Stomach smooth muscle (tissue), 2 donors: ENCODE results near the gene CLIC3.

Experiments used
- H3K27ac ChIP-seq: one replicate; pipeline ENCODE4 v1.7.0; 2013; ENCODE audit warnings: mild to moderate bottlenecking, low read length, inconsistent platforms
- H3K27me3 ChIP-seq, 2 donors: one replicate each; pipeline ENCODE4 v1.7.0; 2013; ENCODE audit warnings: low read length in 2 of 2; ENCODE audit not compliant: insufficient read depth in 2 of 2, control insufficient read depth in 1 of 2
- H3K36me3 ChIP-seq, 2 donors: one replicate each; pipeline ENCODE4 v1.7.0; 2013; ENCODE audit warnings: low read length in 2 of 2; ENCODE audit not compliant: control insufficient read depth in 2 of 2, insufficient read depth in 2 of 2
- H3K4me1 ChIP-seq: one replicate; pipeline ENCODE4 v1.7.0; 2013; ENCODE audit warnings: low read length; ENCODE audit not compliant: control insufficient read depth, insufficient read depth
- H3K4me3 ChIP-seq, 2 donors: one replicate each; pipeline ENCODE4 v1.7.0; 2013; ENCODE audit warnings: low read length in 2 of 2
- H3K9ac ChIP-seq, 2 donors: one replicate each; pipeline ENCODE4 v1.7.0; 2013; ENCODE audit warnings: low read length in 2 of 2, mild to moderate bottlenecking in 1 of 2
- H3K9me3 ChIP-seq, 2 donors: one replicate each; pipeline ENCODE4 v1.7.0; 2013; ENCODE audit warnings: low read length in 2 of 2; ENCODE audit not compliant: control insufficient read depth in 2 of 2
- donor health status: healthy.
- donor health status: Pancreatic carcinoma.

CLIC3 gene

DNA sequence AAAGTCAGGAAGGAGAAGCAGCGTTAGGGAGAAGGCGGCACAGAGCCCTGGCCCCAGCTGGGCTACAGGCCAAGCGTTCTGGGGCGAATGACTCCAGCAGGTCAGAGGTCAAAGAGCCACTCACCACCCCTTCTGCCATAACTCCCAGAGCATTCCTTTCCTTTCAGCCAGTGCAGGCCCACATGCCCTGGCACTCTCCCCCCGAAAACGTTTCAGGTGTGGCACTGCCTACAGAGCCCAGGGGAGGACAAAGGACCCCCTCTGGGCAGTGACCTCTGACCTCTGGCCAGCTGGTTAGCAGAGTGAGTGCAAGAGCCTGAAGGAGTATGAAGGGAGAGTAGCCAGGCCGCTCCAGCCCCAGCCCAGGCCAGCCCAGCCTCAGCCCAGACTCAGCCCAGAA, 26.8 kb upstream of the CLIC3 start:
- no peaks in the 10 kb centered on the region for H3K9me3 ChIP-seq
- peaks cover 20% of the 10 kb centered on the region for H3K4me1 ChIP-seq
- no peaks in the 10 kb centered on the region for H3K27me3 ChIP-seq
- no peak overlapping the region for H3K27ac ChIP-seq
- no peak overlapping the region for H3K9ac ChIP-seq
- H3K36me3 ChIP-seq = no peaks in the 10 kb centered on the region
- H3K4me3 ChIP-seq = no peak overlapping the region

- Histone ChIP-seq H3K4me1 (peaks cover 20% of the 10 kb centered on the region), H3K27me3 (no peaks in the 10 kb centered on the region), H3K36me3 (no peaks in the 10 kb centered on the region), H3K4me3 (no peak overlapping the region), H3K9me3 (no peaks in the 10 kb centered on the region), H3K9ac (no peak overlapping the region), H3K27ac (no peak overlapping the region)
Observed at GRCh38 chr9:137022662-137023008, 26.3 kb upstream of the CLIC3 start.

DNA sequence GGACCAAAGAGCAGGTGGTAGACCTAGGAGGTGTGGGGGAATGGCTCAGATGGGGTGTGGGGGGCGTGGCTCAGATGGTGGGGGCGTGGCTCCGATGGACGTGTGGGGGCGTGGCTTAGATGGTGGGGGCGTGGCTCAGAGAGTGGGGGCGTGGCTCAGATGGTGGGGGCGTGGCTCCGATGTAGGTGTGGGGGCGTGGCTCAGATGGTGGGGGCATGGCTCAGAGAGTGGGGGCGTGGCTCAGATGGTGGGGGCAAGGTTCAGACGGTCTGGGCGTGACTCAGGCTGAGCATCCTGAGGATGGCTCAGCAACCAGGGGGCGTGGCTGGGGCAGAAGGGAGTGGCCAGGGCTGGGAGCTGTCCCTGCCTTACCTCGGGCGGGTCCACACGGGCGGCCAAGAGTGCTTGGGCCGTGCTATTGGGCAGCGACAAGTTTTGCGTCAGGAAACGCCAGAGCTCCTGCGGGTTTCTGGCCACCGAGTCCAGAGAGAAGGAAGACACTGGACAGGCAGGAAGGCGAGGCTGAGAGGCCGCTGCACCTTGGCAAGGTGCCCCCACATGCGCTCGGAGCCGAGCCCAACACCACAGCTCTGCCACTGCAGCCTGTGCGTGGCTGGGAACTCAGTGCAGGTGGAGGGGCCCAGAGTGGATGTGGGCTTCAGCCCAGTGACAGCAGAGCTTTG, 25.8 kb upstream of the CLIC3 start:
- no peak overlapping the region for H3K9ac ChIP-seq
- H3K4me3 ChIP-seq = no peak overlapping the region
- H3K27me3 ChIP-seq = no peaks in the 10 kb centered on the region
- H3K9me3 ChIP-seq = no peaks in the 10 kb centered on the region
- H3K27ac ChIP-seq = no peak overlapping the region
- H3K36me3 ChIP-seq = peaks cover 0 to 2% of the 10 kb centered on the region in 2 donors
- peaks cover 15% of the 10 kb centered on the region for H3K4me1 ChIP-seq

DNA sequence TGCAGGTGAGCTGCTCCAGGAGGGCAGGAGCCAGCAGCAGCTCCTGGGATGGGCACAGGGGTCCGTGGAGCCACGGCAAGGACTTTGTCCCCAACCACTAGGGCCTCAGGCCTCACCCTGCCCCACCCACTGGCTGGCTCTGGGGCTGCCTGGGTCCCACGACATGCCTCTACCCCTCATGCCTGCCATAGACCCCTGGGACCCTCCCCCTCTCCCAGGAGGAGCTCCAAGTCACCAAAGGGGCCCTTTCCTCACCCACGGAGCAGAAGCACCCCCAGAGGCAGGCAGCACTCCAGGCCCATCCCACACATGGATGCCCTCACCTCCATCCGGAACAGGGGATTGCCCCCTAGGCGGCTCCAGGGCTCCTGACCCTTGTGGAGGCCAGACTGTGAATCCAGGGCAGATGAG, 25.2 kb upstream of the CLIC3 start:
- no peaks in the 10 kb centered on the region for H3K27me3 ChIP-seq
- H3K9me3 ChIP-seq = no peaks in the 10 kb centered on the region
- no peak overlapping the region for H3K27ac ChIP-seq
- H3K4me1 ChIP-seq = peaks cover 9% of the 10 kb centered on the region
- H3K4me3 ChIP-seq = no peak overlapping the region
- H3K36me3 ChIP-seq = peaks cover 0 to 4% of the 10 kb centered on the region in 2 donors
- H3K9ac ChIP-seq = no peak overlapping the region

- Histone ChIP-seq H3K4me3 (no peak overlapping the region), H3K27me3 (no peaks in the 10 kb centered on the region), H3K9me3 (no peaks in the 10 kb centered on the region), H3K36me3 (peaks cover 3 to 6% of the 10 kb centered on the region in 2 donors), H3K27ac (no peak overlapping the region), H3K4me1 (peaks cover 4% of the 10 kb centered on the region), H3K9ac (no peak overlapping the region)
Observed at GRCh38 chr9:137020771-137021567, 24.6 kb upstream of the CLIC3 start.

DNA sequence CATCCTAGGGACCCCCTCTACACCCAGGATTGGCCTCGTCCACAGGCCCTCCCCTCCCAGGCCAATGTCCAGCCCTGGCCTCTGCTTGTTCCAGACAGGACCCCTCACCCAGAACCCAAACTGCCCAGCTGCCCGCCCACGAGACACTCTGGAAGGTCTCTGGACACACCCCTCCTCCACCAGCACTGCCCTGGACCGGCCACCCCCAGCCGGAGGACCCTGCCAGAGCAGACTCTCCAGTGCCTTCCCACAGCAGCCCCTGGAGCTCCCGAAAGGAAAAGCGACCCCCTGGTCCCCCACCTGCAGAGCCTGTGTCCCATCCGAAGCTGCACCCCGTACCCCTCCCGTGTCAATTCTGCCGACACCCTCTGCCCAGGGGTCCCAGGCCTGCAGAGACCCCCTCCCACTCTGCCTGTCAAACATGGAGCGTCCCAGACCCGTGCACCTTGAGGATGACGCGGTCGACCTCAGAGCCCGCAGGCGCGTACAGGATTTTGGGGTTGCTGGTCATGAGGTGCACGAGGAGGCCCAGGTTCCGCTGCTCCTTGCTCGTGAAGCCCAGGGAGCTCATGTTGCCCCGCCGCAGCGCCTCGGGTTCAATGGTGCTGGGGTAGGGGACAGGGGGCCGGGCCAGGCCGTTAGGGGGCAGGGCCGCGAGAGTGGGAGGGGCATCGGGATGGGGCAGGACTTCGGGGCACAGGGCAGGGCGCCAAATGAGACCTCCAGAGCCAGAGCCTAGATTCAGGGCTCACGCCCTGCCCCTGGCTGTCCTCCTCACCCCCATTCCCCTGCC, 23.7 kb upstream of the CLIC3 start:
- Histone ChIP-seq H3K27me3 (no peaks in the 10 kb centered on the region), H3K9ac (no peak overlapping the region), H3K27ac (no peak overlapping the region), H3K9me3 (no peaks in the 10 kb centered on the region), H3K4me3 (no peak overlapping the region), H3K4me1 (peaks cover 2% of the 10 kb centered on the region), H3K36me3 (peaks cover 4 to 8% of the 10 kb centered on the region in 2 donors)

DNA sequence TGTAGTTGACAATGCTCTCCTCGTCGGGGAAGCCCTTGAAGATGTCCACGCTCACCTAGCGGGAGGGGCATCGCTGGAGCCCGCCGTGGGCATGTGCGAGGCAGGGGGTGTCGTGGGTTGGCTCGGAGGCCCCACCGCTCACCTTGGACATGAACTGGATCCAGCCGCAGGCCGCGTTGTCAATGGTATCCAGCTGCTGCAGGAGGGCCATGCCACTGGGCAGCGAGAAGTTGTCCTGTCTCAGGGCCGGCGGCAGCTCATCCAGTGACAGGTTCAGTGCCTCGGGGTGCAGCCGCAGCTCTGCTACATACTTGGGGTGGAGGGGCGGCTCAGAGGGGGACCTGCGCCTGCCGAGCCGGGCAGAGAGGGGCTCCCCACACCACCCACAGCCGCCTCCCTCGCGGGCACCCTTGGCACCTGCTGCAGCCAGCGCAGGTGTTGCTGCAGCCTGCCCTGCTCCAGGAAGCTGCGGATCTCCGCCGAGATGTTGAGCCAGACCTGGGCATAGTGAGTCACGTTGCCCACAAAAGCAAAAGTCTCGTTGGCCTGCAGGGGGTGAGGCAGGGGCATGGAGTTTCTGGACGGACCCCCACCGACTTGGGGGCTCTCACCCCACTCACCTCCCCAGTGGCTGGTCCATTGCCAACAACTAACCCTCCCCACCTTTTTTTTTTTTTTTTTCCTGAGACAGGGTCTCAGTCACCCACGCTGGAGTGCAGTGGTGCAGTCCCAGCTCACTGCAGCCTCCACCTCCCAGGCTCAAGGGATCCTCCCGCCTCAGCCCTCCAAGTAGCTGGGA, 22.6 kb upstream of the CLIC3 start:
- no peak overlapping the region for H3K4me3 ChIP-seq
- no peaks in the 10 kb centered on the region for H3K27me3 ChIP-seq
- H3K9ac ChIP-seq = no peak overlapping the region
- no peaks in the 10 kb centered on the region for H3K4me1 ChIP-seq
- H3K36me3 ChIP-seq = peaks cover 4 to 9% of the 10 kb centered on the region in 2 donors
- H3K9me3 ChIP-seq = no peaks in the 10 kb centered on the region
- no peak overlapping the region for H3K27ac ChIP-seq

DNA sequence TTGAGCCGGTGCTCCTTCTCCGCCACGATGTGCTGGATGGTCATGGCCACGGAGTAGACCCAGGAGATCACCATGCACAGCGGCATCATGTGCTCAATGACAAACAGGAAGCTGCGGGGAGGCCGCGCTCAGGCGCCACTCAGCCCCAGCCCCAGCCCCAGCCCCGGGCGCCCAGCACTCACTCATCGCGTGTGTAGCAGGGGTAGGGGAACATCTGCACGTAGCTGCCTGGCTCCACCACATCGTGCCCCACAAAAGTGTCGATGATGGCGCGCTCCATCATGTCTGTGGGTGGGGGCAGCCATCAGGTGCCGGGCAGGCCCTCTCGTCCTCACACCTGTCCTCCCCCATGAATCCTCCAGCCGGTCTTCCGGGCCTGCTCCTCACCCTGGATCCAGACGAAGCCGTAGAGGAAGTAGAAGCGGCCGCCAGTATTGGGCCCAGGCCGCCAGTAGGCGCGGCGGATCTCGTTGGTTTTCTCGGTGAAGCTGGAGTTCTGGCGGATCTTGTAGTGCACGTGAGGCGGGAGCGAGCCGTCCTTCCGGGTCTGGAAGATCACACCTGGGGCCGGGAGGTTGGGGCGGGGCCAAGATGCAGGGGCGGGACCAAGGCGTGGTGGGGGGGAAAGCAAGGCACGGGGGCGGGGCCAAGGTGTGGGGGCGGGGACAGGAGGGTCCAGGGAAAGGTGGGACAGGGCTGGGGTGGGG, 21.6 kb upstream of the CLIC3 start:
- peaks cover 4 to 9% of the 10 kb centered on the region in 2 donors for H3K36me3 ChIP-seq

GRCh38 chr9:137017071-137017470, 20.7 kb upstream of the CLIC3 start:
- H3K9me3 ChIP-seq = no peaks in the 10 kb centered on the region
- no peaks in the 10 kb centered on the region for H3K27me3 ChIP-seq
- no peak overlapping the region for H3K4me3 ChIP-seq
- no peaks in the 10 kb centered on the region for H3K4me1 ChIP-seq
- no peak overlapping the region for H3K27ac ChIP-seq
- H3K36me3 ChIP-seq = peaks cover 4 to 9% of the 10 kb centered on the region in 2 donors
- H3K9ac ChIP-seq = no peak overlapping the region

More for the DNA sequence above, 21.6 kb upstream of the CLIC3 start:
- Histone ChIP-seq H3K9ac (no peak overlapping the region), H3K27me3 (no peaks in the 10 kb centered on the region), H3K9me3 (no peaks in the 10 kb centered on the region), H3K27ac (no peak overlapping the region), H3K4me3 (no peak overlapping the region), H3K4me1 (no peaks in the 10 kb centered on the region)

DNA sequence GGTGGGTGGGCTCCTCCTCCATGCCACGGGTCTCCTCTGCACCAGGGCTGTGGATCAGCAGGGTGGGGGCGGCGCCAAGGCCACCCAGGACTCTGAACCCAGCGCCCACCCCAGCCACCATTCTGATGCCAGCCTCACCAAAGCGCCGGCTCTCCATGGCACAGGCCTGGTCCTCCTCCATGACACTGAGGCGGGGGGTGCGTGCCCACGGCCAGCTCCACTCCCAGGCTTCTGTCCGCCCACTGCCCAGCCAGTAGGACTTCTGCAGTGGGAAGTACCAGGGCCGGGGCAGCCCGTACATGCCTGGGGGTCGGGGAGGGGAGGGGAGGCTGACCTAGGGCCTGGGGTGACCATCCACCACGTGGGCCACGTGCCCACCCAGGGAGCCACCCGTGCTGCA, 20.1 kb upstream of the CLIC3 start:
- Histone ChIP-seq H3K9ac (no peak overlapping the region), H3K36me3 (peaks cover 4 to 9% of the 10 kb centered on the region in 2 donors), H3K4me3 (no peak overlapping the region), H3K4me1 (no peaks in the 10 kb centered on the region), H3K9me3 (no peaks in the 10 kb centered on the region), H3K27ac (no peak overlapping the region), H3K27me3 (no peaks in the 10 kb centered on the region)
